Inferior parietal cortex (tissue), 1 donor: ENCODE results near the gene TYROBP.
"Not testable (repeated sequence)": the region's sequence is repeated elsewhere in the genome, so short reads cannot be mapped to it uniquely, and the experiment has no call there.

ENCODE experiments used
- DNase-seq: peaks from one replicate; pipeline ENCODE4 v3.0.0-alpha.2; 2016; ENCODE audit errors: extremely low spot score

TYROBP gene

DNA sequence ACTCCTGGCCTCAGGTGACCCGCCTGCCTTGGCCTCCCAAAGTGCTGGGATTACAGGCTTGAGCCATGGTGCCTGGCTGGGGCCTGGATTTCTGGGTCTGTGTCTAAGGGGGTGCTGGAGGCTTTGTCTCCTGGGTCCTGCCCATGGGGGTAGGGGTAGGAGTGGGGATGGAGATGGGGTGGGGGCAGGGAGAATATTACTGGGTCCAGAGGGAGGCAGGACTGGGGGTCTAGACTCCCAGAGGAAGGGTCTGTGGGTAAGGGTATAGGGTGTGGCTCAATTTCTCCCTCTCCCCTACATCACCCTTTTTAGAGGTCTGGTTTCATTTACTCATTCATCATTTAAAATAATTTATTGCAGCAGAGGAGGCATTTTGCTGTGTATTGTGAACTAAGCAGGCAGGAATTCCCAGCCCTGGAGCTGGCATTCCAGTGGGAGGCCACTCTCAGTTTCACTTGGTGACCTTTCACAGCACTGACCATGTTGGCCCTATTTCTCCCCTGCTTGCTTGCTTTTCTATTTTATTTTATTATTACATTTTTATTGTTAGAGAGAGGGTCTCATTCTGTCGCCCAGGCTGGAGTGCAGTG, 6.9 kb downstream of the TYROBP start:
- DNase-seq = no peak

DNA sequence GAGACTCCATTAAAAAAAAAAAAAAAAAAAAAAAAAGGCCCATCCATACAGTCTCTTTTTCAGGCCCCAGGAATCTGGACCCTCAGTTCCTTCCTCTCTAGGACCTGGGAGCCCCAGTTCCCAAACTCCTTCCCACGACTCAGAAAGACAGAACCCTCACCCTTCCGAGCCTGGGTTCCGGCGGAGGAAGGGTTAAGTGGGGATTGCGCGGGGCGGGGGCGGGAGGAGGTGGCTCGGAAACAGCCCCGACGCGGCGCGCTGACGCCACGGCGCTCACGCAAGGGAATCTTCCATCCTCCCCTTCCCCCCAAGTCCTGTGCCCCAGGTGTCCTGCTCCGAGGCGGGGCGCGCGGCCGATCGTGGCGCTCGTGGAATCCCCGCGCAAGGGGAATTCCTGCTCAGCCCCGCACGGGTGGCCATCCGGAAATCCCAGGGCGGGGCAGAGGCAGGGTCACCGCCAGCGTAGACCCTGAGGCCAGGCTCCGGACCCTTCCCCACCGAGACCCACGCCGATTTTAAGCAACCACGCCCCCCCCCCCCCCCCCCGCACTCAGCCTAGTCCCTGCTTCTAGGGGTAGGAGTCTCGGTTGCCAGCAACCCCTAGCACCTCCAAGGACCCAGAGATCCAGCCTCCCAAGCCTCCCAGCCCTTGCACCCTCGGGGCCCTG, 8.4 kb downstream of the TYROBP start:
- DNase-seq = peak; percentile 68

DNA sequence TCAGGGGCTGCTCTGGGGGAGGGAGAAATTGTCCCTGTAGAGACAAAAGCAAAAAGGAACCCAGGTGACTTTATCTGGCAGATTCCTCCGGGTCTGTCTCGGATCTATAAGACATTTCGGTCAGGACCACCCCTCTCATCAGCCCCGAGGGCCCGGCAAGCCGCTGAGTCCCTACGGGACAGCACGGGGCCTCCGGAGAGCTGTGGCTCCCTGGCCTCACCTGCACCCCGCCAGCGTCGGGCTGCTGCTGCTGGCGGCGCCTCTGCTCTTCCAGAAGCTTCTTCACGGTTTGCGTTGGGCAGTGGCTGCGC, 9.6 kb downstream of the TYROBP start:
- no peak for DNase-seq

DNA sequence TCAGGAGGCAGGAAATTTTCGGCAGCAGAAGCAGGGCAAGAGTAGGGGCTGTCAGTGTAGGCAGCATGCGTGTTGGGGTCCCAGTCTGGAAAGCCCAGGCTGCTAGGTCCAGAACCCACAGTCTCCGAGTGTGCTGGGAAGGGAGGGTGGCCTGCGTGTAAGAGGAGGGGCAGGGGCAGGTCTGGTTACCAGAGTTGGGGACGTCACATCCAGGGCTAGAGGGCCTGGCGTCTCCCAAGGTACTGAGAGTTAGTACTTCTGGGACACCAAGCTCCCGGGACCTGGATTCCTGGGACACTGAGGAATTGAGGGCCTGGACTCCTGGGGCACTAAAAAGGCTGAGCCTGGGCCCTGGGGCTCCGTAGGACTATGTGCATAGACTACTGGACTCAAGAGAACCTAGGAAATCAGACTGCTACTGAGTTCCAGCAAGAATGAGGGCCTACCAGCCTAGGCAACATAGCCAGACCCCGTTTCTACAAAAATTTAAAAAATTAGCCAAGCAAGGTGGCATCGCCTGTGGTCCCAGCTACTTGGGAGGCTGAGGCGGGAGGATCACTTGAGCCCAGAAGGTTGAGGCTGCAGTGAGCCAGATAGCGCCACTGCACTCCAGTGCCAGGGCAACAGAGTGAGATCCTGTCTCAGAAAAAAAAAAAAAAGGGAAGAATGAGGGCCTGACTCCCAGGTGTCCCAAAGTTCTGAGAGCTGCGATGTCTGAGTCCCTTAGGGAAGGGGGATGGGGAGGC, 10.2 kb downstream of the TYROBP start:
- DNase-seq = no peak

DNA sequence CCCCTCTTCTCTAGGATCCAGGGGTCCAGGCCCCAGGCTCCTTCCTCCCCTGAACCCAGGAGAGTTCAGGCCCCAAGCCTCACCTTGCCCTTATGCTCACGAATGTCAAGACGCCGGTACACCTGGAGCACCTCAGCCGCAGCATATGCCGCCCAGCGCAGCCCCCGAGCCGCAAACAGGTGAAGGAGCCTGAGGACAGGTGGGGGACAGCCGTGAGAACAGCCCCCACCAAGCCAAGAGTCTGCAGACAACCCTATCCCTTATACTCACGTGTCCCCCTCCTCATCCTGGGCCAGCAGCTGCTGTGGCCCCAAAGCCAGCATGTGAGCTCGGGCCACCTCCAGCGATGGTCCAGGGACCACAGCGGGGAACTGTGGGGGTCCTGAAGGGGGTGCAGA, 11.5 kb downstream of the TYROBP start:
- DNase-seq = no peak

DNA sequence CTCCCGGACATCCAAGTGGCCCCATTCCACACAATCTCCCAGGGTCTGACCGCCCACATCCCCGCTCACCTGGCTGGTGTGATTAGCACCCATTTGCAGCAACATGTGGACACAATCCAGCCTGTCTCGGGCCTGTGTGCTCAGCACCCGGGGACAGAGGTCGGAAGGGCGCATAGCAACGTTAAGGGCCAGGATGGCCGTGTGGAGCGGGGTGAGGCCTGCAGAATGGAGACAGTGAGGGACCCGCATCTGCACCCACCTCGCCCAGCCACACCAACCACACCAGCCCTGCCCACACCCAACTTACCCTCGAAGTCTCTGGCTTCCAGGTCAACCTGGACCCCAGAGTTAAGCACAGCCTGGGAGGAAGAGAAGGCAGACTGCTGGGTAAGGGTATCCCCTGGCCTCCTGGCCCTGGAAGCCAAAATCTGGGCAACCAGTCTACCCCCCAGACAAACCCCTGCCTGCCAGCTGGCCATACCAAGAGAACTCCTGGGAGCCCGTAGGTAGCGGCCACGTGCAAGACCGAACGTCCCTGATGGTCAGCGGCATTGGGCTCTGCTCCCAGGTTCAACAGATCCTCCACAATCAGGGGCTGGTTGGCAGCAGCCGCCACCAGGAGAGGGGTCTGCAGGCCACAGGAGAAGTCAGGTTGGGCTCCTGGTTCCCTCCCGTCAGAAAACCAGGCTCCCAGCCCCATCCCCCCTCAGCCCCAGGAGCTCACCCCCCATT, 12.0 kb downstream of the TYROBP start:
- no peak for DNase-seq

DNA sequence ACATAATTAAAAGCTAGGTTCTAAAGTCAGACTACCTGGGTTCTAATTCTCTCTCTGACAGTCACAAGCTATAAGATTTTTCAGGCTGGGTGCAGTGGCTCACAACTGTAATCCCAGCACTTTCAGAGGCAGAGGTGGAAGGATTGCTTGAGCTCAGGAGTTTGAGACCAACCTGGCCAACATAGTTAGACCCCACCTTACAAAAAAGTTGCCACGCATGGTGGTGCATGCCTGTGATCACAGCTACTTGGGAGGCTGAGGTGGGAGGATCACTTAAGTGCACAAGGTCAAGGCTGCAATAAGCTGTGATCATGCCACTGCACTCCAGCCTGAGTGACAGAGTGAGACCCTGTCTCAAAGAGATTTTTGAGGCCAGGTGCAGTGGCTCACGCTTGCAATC, 13.8 kb downstream of the TYROBP start:
- DNase-seq = no peak

DNA sequence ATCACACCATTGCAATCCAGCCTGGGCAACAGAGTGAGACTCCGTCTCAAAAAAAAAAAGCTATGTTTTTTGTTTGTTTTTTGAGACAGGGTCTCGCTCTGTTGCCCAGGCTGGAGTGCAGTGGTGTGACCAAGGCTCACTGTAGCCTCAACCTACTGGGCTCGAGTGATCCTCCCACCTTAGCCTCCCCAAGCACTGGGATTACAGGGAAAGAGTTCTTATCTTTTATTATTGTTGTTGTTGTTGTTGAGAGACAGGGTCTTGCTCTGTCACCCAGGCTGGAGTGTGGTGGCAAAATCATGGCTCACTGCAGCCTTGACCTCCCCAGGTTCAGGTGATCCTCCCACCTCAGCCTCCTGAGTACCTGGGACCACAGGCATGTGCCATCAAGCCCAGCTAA, 16.3 kb downstream of the TYROBP start:
- not testable (repeated sequence) for DNase-seq

DNA sequence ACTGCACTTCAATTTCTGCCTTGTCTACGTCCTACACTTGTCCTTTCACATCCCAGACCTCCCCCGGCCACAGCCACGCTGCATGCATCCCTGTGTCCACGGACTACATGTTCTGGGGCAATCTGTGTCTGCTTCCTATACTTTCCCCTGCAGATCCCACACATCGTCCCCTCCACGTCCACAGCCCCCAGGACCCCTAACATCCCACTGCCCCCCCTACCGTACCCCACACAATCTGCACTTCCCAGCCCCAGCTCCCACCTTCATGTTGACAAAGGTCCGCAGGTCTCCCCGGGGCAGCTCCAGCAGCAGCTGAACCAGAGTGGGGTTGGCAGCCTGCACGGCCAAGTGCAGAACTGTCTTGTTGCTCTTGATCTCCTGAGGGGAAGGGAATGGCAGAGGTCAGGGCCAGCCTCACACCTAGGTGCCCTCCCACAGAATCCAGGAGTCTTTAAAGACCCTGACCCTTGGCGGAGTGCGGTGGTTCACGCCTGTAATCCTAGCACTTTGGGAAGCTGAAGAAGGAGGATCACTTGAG, 17.9 kb downstream of the TYROBP start:
- no peak for DNase-seq

DNA sequence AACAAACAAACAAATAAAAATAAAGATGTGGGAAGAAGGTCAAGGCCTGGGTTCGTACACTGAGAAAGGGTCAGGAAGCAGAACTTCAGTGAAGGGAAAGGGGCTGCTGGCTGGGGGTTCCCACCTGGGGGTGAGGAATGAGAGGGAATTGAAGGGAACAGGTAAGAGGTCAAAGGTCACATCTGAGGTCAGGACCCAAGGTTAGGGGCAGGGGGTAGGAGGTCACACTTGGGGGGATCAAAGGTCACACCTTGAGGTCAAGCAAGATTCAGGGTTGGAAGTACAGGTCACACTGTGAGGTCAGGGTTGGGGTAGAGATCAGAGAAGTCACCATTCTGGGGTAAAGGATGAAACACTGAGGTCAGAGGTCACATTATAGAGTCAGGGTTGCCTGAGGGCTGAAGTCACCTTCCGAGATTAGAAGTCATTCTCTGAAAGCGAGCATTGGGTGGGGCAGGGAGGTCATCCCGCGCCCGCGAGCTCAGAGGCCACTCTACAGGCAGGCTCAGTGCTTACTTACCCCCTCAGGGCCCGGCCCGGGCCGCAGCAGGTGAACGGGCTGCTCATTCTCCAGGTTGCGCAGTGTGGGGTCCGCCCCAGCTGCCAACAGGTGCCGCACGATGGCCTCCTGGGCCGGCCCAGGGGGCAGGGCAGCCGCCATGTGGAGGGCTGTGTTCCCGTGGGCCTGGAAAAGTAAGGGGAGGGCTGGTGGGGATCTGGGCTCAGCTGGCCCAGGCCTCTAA, 18.6 kb downstream of the TYROBP start:
- no peak for DNase-seq

DNA sequence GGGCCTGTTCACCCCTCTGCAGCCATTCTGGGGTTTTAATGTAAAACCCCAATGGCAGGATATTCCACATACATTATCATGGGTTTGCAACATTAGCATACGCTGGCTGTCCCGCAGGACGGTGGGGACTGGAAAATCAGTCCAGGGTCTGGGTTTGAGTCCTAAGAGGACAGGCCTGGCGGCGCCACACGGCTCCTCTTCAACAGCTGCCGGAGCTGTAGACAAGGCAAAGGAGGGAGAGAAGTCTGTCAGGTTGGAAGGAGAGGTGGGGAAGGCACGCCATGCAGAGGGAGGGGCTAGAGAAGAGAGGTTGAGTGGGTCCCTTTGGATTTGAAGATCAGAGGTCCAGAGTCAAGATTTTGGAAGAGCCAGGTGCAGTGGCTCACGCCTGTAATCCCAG, 19.7 kb downstream of the TYROBP start:
- no peak for DNase-seq

DNA sequence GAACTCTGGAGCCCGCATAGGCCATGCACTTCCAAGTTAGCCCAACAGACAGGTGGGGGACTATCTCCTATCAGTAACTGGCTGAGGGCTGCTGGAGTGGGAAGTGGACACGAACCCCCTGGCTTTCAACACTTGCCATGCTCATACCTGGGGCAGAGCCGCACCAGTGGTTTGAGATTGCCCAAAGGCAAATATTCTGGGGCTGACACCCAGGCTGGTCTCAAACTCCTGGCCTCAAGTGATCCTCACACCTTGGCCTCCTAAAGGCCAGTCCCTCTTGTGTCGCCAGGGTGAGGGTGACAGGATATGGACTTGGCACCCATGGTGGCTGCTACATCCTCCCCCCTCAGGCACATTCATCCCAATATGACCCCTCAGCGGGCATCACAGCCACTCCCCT, 20.9 kb downstream of the TYROBP start:
- no peak for DNase-seq

DNA sequence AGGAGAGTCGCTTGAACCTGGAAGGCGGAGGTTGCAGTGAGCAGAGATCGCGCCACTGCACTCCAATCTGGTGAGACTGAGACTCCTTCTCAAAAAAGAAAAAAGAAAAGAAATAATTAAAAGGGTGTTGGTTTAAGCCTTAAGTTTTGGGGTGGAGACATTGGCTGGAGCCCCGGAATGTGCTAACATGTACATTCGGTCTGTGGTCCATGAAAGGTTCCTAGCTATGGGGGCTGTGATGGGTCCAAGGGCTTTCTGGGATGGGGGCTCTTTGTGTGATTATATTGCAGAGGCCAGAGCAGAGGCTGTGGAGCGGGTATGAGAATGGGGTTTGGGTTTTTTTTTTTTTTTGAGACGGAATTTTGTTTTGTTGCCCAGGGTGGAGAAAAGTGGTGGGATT, 22.2 kb downstream of the TYROBP start:
- no peak for DNase-seq

DNA sequence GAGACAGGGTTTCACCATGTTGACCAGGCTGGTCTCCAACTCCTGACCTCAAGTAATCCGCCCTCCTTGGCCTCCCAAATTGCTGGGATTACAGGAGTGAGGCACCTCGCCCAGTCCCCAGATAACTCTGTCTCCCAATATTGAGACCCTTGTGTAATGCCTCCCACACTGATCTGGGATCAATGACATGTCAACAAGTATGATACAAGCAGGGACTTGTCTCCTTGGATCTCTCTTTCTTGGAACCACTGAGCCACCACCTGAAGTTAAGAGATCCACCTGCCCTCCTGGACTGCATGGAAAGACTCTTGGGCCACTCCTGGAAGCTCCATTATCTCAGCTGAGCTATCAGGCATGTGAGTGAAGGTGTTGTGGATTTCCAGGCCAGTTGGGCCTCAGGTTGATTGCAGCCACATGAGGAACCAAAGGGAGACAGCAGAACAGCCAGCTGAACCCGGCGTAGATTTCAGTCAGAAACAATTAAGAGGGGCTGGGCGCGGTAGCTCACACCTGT, 22.8 kb downstream of the TYROBP start:
- no peak for DNase-seq

DNA sequence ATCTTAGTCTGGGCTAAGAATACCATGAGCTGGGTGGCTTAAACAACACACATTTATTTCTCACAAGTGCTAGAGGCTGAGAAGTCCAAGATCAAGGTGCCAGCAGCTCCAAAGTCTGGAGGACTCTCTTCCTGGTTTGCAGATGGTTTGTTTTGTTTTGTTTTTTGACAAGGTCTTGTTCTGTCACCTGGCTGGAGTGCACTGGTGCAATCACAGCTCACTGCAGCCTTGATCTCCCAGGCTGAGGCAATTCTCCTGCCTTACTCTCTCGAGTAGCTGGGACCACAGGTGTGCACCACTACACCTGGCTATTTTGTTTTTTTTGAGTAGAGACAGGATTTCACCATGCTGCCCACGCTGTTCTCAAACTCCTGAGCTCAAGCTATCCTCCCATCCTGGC, 24.2 kb downstream of the TYROBP start:
- no peak for DNase-seq

DNA sequence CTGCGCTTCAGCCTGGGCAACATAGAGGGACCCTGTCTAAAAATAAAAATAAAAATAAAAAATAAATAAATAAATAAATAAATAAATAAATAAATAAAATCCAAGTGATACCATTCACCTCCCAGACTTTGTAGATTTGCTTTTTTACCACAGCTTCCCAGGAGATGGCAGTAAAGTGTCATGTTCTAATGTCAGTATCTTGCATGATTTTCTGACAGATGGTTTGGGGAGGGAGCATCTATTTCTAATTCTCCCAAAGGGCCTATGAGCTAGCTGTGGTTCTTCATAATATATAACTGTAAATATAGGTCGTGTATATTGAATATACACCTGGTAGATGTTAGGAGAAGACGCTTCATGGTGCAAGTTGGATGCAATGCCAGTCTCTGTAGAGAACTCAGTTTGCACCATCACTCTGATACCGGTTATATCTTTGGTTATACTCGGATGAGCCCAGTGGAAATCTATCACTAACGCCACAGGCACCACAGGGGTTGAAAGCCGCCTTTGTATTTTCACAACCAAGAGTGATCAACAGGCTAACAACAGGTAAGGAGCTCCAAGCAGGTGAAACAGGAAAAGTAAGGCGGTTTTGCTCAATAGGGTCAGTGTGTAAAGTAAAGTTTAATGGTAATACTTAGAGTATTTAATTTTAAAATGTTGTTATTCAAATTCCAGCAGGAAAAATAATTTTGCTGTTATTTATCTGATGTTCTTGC, 25.8 kb downstream of the TYROBP start:
- peak; percentile 91 for DNase-seq

DNA sequence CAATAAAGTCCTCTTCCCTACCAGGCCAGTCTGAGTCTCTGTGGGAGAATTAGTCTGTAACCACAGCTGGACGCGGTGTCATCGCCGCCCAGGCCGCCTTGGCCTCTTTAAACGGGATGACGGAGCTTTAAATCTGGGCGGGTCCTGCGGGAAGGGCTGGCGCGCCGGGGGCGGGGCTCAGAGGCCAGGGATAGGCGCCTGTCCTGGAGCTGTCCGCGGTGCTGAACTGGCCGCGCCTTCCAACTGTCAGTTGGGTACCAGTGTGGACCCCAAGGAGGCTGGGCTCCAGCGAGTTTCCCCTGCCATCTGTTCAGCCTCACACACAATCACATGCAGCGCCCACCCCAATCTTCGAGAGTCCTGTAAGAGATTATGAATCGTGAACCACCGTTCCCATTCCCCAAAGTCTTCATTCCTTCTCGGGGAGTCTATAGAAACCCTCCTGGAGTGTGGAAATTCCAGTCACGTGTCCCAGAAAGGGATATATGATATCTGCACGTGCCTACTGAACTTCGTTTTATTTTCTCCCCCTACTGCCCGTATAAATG, 28.3 kb downstream of the TYROBP start:
- peak; percentile 74 for DNase-seq

DNA sequence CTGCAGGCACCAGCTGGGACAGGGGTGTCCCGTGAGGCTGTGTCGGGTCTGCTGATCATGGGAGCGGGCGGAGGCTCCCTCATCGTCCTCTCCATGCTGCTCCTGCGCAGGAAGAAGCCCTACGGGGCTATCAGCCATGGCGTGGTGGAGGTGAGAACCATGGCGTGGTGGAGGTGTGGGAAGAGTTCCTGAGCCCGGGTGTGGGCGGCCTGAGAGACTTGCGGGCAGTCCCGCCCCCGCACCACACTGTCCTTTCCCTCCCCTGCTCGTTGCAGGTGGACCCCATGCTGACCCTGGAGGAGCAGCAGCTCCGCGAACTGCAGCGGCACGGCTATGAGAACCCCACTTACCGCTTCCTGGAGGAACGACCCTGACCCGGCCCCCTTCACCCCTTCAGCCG, 29.0 kb downstream of the TYROBP start:
- no peak for DNase-seq

DNA sequence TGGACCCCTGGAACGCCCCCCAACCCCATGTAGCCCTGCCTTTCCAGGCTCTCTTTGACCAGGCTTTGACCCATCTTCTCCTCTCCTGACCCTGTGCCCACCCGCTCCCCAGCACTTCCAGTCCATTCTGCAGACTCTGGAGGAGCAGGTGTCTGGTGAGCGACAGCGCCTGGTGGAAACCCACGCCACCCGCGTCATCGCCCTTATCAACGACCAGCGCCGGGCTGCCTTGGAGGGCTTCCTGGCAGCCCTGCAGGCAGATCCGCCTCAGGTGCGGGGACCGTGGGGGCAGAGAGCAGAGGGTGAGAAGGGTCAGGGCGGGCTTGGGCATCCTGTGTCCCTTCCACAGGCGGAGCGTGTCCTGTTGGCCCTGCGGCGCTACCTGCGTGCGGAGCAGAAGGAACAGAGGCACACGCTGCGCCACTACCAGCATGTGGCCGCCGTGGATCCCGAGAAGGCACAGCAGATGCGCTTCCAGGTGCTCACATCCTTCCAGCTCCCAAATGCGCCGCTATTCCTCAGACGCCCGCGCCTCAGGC, 33.6 kb downstream of the TYROBP start:
- no peak for DNase-seq

DNA sequence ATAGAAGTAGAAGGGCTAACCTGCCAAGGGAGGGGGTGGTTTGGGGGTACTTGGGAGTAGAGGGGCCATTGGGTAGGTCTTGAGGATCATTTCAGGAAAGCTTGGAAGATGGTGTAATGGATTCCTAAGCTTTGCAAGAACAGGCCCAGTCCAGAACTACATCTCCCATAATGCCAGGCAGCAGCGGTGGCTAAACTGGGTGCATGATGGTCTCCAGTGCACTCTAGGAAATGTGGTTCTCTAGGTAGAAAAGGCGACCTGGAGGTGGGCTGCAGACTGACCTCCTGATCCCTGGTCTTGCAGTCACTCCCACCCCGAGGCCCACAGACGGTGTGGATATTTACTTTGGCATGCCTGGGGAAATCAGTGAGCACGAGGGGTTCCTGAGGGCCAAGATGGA, 35.9 kb downstream of the TYROBP start:
- DNase-seq = no peak
